K562 (cell line): ENCODE results near the gene GPR179. TPM values are rescaled to one million over a fixed set of nuclear protein-coding genes. Genes with fewer than 3 reads are reported as not detected.

ENCODE experiments used
- CREB5 ChIP-seq: fragments of 250-450 bp; sonication (Bioruptor Pico); IDR thresholded peaks from 2 replicates; pipeline ENCODE4 v1.5.0; 2020; ENCODE audit warnings: mild to moderate bottlenecking
- ZNF395 ChIP-seq: fragments of 200-800 bp; sonication (Bioruptor generic); IDR thresholded peaks from 2 replicates; pipeline ENCODE4 v1.6.1; 2017; ENCODE audit warnings: missing genetic modification characterization, missing compliant biosample characterization
- ZNF408 ChIP-seq: fragments of 250-450 bp; sonication (Bioruptor Pico); IDR thresholded peaks from 2 replicates; pipeline ENCODE4 v1.4.0; 2020; ENCODE audit warnings: low read depth, mild to moderate bottlenecking, moderate library complexity
- ZNF518B ChIP-seq: fragments of 250-450 bp; sonication (Bioruptor Pico); IDR thresholded peaks from 2 replicates; pipeline ENCODE4 v1.5.0; 2021; ENCODE audit warnings: mild to moderate bottlenecking, moderate library complexity
- polyA plus RNA-seq, 8 experiments: library from polyadenylated mRNA; depleted of rRNA in 4 of 8; stranded (reverse) in 5 of 8; unstranded in 3 of 8; fragments of >200 nt; fragmentation: Nextera tagmentation in 2 of 8; fragmentation: Illumina TruSeq in 1 of 8; extraction: Ambion mirVana in 2 of 8; extraction: Trizol in 1 of 8; gene quantifications; 2 replicates each; pipeline versions ENCODE4 v1.2.1 to v1.2.3, GENCODE V29; 2011 to 2014; ENCODE audit warnings: inconsistent platforms in 1 of 8, missing spikeins in 1 of 8
- total RNA-seq, 7 experiments: library from RNA; depleted of rRNA in 6 of 7; stranded (reverse); fragments of >200 nt in 6 of 7; fragmentation: Illumina TruSeq in 2 of 7; extraction: Trizol in 2 of 7; gene quantifications; 2 replicates each; pipeline versions ENCODE4 v1.2.1 to v1.2.3, GENCODE V29; 2011 to 2021; ENCODE audit warnings: low replicate concordance in 1 of 7

GPR179 gene
- total and polyA plus RNA-seq, 9 of the 15 experiments (the other 6 are each of a cell fraction or from before 2014, with no cell fraction given): not detected

GRCh38 chr17:38330941-38331411 is 12.8 kb downstream of the GPR179 start (continued):
- TF ChIP-seq ZNF518B (no peak), ZNF395 (no peak), CREB5 (CRISPR knock-in tag) (no peak), ZNF408 (CRISPR knock-in tag) (no peak)
